ENCODE measurements around the gene SLC24A4.

SLC24A4 gene

DNA sequence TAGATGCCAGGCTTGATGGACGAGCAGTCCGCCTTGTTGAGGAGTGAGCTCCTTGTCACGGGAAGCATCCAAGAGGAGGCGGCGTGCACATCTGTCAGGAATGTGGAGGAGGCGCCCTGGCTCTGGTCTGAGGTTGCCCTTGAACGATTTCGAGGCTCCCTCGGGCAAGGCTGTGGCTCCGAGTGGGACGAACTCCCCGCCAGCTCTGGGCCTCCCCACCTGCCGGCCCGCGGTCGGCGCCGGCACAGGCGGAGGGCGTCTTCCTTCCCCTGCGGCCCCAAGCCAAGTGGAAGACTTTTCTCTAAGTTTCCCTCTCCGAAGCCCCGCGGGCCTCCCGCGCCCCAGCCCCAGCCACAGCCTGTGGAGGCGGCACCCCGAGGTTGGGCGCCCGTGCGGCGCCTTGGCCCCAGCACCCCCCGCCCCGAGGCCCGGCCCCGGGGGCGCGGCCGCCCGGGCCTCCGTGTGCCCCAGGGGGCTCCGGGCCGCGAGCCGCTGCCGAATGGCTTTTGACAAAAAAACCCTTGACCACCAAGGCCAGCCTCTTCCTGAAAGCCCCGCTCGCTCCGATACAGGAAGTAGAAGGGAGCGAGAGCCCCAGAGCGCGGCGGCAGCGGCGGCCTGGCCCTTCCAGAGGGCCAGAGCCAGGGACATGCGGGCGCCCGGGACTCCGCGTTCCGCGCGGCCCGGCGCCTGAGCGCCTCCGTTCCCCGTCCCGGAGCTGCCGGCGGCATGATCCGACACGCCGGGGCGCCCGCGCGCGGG is 190.4 kb downstream of the SLC24A4 start, which contains the start of gene RIN3:
Gene RIN3, plus strand, starts transcription at position 578 of the 762 bp plus-strand sequence. Its CDS starts 152 bp downstream, at position 730.
- no peaks in the 10 kb centered on the region for H3K9me3 ChIP-seq (ENCODE audit: control insufficient read depth, low read length)
- H3K27me3 ChIP-seq (replicated peaks; ENCODE audit: control insufficient read depth, insufficient read depth, low read length): no peaks in the 10 kb centered on the region
- H3K36me3 ChIP-seq (ENCODE audit: control insufficient read depth, insufficient read depth, low read length, severe bottlenecking): no peaks in the 10 kb centered on the region
- peak within 1 kb of the TSS; percentile 93 for H3K9ac ChIP-seq (ENCODE audit: low read length)
- peaks cover 18% of the 10 kb centered on the region for H3K4me1 ChIP-seq (ENCODE audit: control insufficient read depth, insufficient read depth, low read length)
- H3K4me3 ChIP-seq (ENCODE audit: low read length): peak within 1 kb of the TSS; percentile 87
- DNase-seq (ENCODE audit: low read depth): peak; percentile 74

DNA sequence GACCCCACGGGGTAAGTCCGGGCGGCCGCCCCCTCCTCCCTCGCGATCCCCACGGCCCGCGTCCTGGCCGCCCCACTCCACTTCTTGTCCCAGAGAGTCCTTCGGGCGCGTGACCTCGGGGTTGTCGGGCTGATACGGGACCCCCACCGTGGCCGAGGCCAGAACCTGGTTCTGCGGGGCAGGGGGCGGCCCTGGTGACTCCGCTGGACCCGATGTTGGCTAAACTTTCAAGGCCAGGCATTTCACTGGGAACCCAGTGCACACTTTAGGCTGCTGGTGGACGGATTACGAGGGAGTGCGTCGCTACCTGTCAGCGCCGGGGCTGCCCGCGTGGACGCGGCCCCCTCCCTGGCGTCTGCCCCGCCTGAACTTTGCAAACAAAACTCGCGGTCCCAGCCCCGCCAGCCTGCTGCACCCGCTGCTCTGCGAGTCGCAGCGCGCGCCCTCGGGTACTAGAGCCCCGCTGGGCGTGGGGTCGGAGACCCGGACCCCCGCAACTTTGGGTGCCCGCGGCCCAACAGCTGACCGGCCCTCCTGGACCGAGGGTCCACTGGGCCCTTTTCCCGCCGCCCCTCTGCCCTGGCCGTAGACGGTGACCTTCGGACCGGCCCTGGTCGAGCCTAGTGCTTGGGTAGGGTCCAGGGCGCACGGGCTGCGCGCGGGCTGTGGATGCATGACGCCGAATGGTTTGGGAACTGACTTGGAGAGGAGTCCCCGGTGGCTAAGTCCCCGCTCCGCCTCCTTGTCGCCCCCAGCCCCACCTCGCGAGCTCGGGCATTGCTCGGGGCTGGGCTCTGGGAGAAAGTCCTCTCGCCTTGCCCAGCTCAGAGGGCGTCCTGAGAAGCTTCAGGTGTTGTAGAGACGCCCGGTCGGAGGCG is 191.2 kb downstream of the SLC24A4 start:
- Histone ChIP-seq H3K36me3 (ENCODE audit: control insufficient read depth, insufficient read depth, low read length, severe bottlenecking) (no peaks in the 10 kb centered on the region), H3K27me3 (replicated peaks; ENCODE audit: control insufficient read depth, insufficient read depth, low read length) (no peaks in the 10 kb centered on the region), H3K4me1 (ENCODE audit: control insufficient read depth, insufficient read depth, low read length) (peaks cover 18% of the 10 kb centered on the region), H3K9me3 (ENCODE audit: control insufficient read depth, low read length) (no peaks in the 10 kb centered on the region), H3K4me3 (ENCODE audit: low read length) (peak overlapping the region; percentile 87), H3K9ac (ENCODE audit: low read length) (peak overlapping the region; percentile 93)
- DNase-seq (ENCODE audit: low read depth): peak; percentile 47

DNA sequence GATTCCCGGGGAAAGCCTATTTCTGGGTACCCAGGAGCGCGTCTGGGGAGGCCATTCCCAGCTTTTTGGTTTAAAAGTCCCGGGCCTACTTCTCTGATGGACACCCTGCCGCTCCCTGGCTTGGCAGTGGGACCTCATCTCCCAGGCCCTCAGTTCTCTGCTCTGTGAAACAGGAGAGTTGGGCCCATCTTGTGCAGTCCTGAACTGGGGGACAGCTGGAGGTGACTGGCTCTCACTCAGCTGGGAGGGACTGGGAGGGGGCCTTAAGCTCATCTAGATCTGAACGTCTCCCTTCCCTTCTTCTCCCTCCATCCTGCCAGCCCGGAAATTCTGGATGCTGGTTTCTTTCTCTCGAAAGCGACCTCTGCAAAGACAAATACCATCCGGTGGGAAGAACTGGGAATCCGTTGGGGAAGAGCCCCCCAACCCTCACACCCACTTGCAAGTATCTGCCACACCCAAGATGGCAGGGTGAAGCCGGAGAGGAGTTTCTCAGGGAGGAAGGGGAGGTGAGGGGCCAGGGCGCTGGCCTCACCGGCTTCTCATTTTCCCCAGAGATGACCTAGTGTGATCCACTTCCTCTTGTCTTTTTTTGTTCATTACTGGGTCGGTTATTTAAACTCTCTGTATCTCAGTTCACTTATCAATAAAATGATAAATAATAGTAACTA is 192.0 kb downstream of the SLC24A4 start:
- Histone ChIP-seq H3K4me1 (ENCODE audit: control insufficient read depth, insufficient read depth, low read length) (peaks cover 18% of the 10 kb centered on the region), H3K9me3 (ENCODE audit: control insufficient read depth, low read length) (no peaks in the 10 kb centered on the region), H3K27me3 (replicated peaks; ENCODE audit: control insufficient read depth, insufficient read depth, low read length) (no peaks in the 10 kb centered on the region), H3K36me3 (ENCODE audit: control insufficient read depth, insufficient read depth, low read length, severe bottlenecking) (no peaks in the 10 kb centered on the region), H3K9ac (ENCODE audit: low read length) (peak overlapping the region; percentile 93), H3K4me3 (ENCODE audit: low read length) (peak overlapping the region; percentile 87)
- no peak for DNase-seq (ENCODE audit: low read depth)

GRCh38 chr14:92515546-92516343 is 192.8 kb downstream of the SLC24A4 start:
- Histone ChIP-seq H3K4me3 (ENCODE audit: low read length) (peak overlapping the region; percentile 87), H3K9me3 (ENCODE audit: control insufficient read depth, low read length) (no peaks in the 10 kb centered on the region), H3K27me3 (replicated peaks; ENCODE audit: control insufficient read depth, insufficient read depth, low read length) (no peaks in the 10 kb centered on the region), H3K9ac (ENCODE audit: low read length) (peak overlapping the region; percentile 93), H3K4me1 (ENCODE audit: control insufficient read depth, insufficient read depth, low read length) (peaks cover 17% of the 10 kb centered on the region), H3K36me3 (ENCODE audit: control insufficient read depth, insufficient read depth, low read length, severe bottlenecking) (no peaks in the 10 kb centered on the region)
- DNase-seq (ENCODE audit: low read depth): no peak

DNA sequence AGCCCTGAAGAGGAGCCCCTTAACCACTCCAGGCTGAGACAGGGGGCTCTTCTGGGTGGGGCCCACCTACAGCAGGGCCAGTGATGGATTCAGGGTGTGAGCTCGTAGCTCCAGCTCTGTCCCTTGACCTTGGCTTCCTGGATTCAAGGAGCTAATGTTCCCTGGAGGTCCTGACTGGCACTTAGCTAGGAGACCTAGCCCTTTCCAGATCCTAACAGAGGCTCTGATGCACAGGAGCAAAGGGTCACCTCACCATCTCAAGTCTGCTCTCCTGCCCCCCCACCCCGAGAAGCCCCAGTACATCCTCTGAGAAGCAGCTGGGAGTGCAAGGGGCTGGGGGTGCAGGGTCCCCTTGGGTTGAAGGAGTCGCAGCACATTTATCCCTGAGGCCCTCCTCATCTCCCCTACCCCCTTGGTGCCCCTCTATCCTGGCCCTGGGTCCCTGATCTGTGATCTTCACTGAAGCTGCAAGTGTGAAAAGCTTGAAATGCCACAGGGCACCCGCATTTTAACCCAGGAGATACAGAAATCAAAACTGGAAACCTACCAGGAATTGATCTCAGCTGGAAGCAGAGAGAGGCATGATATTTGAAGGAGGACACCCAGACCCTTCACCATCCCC is 193.5 kb downstream of the SLC24A4 start:
- peaks cover 10% of the 10 kb centered on the region for H3K4me1 ChIP-seq (ENCODE audit: control insufficient read depth, insufficient read depth, low read length)
- H3K9me3 ChIP-seq (ENCODE audit: control insufficient read depth, low read length): no peaks in the 10 kb centered on the region
- no peak overlapping the region for H3K9ac ChIP-seq (ENCODE audit: low read length)
- H3K27me3 ChIP-seq (replicated peaks; ENCODE audit: control insufficient read depth, insufficient read depth, low read length): no peaks in the 10 kb centered on the region
- DNase-seq (ENCODE audit: low read depth): no peak
- H3K36me3 ChIP-seq (ENCODE audit: control insufficient read depth, insufficient read depth, low read length, severe bottlenecking): no peaks in the 10 kb centered on the region
- H3K4me3 ChIP-seq (ENCODE audit: low read length): no peak overlapping the region

DNA sequence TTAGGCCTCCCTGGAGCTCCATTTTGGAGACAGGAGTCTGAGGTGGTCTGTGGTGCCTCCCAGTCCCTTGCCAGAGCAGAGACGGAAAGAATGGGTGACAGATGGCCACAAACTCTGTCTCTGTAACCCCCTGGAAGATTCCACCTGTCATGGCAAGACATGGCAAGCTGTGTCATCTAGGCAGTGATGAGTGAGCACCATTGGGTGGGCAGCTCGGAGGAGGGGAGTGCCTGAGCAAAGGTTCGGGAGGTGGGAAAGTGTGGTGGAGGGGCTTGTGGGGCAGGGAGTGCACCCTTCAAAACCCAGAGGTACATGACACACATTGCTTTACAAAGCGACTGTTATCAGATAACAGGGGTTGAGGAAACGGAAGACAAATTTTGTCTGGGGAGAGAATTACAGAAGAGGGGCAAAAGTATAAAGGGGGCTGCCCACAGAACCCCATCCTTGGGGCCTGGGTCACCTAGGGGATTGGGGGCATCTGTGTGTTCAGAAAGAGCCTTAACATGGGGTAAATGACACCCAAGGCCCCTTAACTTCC is 194.1 kb downstream of the SLC24A4 start:
- Histone ChIP-seq H3K36me3 (ENCODE audit: control insufficient read depth, insufficient read depth, low read length, severe bottlenecking) (no peaks in the 10 kb centered on the region), H3K27me3 (replicated peaks; ENCODE audit: control insufficient read depth, insufficient read depth, low read length) (no peaks in the 10 kb centered on the region), H3K9ac (ENCODE audit: low read length) (no peak overlapping the region), H3K9me3 (ENCODE audit: control insufficient read depth, low read length) (no peaks in the 10 kb centered on the region), H3K4me3 (ENCODE audit: low read length) (no peak overlapping the region), H3K4me1 (ENCODE audit: control insufficient read depth, insufficient read depth, low read length) (peaks cover 7% of the 10 kb centered on the region)
- no peak for DNase-seq (ENCODE audit: low read depth)

GRCh38 chr14:92517761-92518160 is 194.8 kb downstream of the SLC24A4 start:
- Histone ChIP-seq H3K27me3 (replicated peaks; ENCODE audit: control insufficient read depth, insufficient read depth, low read length) (no peaks in the 10 kb centered on the region), H3K36me3 (ENCODE audit: control insufficient read depth, insufficient read depth, low read length, severe bottlenecking) (no peaks in the 10 kb centered on the region), H3K4me1 (ENCODE audit: control insufficient read depth, insufficient read depth, low read length) (peaks cover 7% of the 10 kb centered on the region), H3K4me3 (ENCODE audit: low read length) (no peak overlapping the region), H3K9me3 (ENCODE audit: control insufficient read depth, low read length) (no peaks in the 10 kb centered on the region), H3K9ac (ENCODE audit: low read length) (no peak overlapping the region)
- DNase-seq (ENCODE audit: low read depth): no peak

DNA sequence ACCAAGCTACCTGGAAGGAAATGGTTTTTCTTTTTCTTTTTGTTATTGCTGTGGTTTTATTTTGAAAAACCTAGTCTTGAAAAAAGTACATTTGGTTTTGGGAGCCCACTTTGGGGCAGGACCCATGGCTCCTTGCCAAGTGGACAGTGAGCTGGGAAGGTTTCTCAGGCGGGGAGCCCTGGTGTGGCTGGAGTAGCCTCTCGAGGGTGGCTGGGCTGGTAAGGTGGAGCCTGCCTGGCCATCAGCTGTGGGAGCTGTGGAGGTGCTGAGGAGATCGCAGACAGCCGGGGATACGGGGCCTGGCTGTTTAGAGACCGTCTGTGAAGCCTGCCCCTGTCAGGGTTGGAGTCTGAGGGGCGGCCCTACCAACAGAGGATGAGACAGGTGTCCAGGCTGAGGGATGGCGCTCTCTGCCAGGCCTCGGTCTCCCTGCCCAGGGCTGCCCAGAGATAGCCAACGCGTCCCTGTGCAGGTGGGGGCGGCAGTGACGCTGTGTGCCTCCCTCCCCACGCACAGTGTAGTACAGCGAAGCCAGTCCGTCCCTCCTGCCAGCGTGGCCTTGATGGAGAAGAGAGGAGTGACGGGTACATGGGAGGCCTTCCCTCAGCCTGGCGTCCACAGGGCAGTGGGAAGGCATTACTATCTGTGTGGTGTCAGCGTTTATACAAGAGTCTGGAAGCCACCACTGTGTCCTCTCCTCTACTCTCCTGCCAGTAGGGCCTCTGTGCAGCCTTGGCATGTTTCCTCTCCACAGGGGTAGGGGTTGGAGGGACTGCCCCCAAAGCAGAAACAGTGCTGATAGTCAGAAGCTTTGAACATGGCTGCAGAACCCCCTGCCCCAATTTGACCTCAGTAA is 196.5 kb downstream of the SLC24A4 start:
- Histone ChIP-seq H3K36me3 (ENCODE audit: control insufficient read depth, insufficient read depth, low read length, severe bottlenecking) (no peaks in the 10 kb centered on the region), H3K27me3 (replicated peaks; ENCODE audit: control insufficient read depth, insufficient read depth, low read length) (no peaks in the 10 kb centered on the region), H3K9me3 (ENCODE audit: control insufficient read depth, low read length) (no peaks in the 10 kb centered on the region), H3K4me1 (ENCODE audit: control insufficient read depth, insufficient read depth, low read length) (peaks cover 7% of the 10 kb centered on the region), H3K9ac (ENCODE audit: low read length) (no peak overlapping the region), H3K4me3 (ENCODE audit: low read length) (no peak overlapping the region)
- no peak for DNase-seq (ENCODE audit: low read depth)

GRCh38 chr14:92520102-92521057 is 197.4 kb downstream of the SLC24A4 start:
- DNase-seq (ENCODE audit: low read depth): no peak
- Histone ChIP-seq H3K9me3 (ENCODE audit: control insufficient read depth, low read length) (no peaks in the 10 kb centered on the region), H3K36me3 (ENCODE audit: control insufficient read depth, insufficient read depth, low read length, severe bottlenecking) (no peaks in the 10 kb centered on the region), H3K4me3 (ENCODE audit: low read length) (no peak overlapping the region), H3K9ac (ENCODE audit: low read length) (no peak overlapping the region), H3K27me3 (replicated peaks; ENCODE audit: control insufficient read depth, insufficient read depth, low read length) (no peaks in the 10 kb centered on the region), H3K4me1 (ENCODE audit: control insufficient read depth, insufficient read depth, low read length) (peaks cover 3% of the 10 kb centered on the region)

Measured in adipocyte (in vitro differentiated cells).